Gastrocnemius medialis (tissue), 4 donors: ENCODE data around the gene APOLD1.

Experiments used
- CTCF ChIP-seq, 5 experiments: fragments of 450-650 bp in 3 of 5; fragments of 200-600 bp in 2 of 5; sonication (generic) in 2 of 5; IDR thresholded peaks in 4 of 5; conservative IDR thresholded peaks in 1 of 5; 1 replicate in 4 of 5; 2 replicates in 1 of 5; pipeline ENCODE4 v1.5.1; 2016 to 2019; ENCODE audit warnings: antibody characterized with exemption in 5 of 5, mild to moderate bottlenecking in 3 of 5, moderate library complexity in 3 of 5
- POLR2A ChIP-seq, 2 donors: fragments of 450-650 bp; IDR thresholded peaks; one replicate each; pipeline ENCODE4 v1.6.1; 2017; ENCODE audit warnings: antibody characterized with exemption in 2 of 2, mild to moderate bottlenecking in 2 of 2, moderate library complexity in 2 of 2

- TF ChIP-seq CTCF (IDR thresholded peaks at IDR 0.05 in 4 of 5, conservative IDR thresholded peaks at IDR 0.05 in 1 of 5) = no peak
- TF ChIP-seq POLR2A (IDR thresholded peaks at IDR 0.05) = no peak
These were observed 17.7 kb downstream of the APOLD1 start for GRCh38 chr12:12803186-12803585.
